Posterior cingulate gyrus (tissue), 11 donors: ENCODE data around the gene RIBC2.
"Not testable (repeated sequence)": the region's sequence is repeated elsewhere in the genome, so short reads cannot be mapped to it uniquely, and the experiment has no call there.

Experiments
- DNase-seq, 10 donors: peaks; one replicate each; pipeline versions ENCODE4 v3.0.0 to v3.0.0-alpha.2; 2020 to 2021; ENCODE audit warnings: mixed read lengths in 3 of 10
- intact Hi-C: fragments of 100-400 bp; cut with DNase I; formaldehyde crosslinking; loops from one replicate; pipeline ENCODE4 v1.15.1; 2023

The RIBC2 gene, protein sequence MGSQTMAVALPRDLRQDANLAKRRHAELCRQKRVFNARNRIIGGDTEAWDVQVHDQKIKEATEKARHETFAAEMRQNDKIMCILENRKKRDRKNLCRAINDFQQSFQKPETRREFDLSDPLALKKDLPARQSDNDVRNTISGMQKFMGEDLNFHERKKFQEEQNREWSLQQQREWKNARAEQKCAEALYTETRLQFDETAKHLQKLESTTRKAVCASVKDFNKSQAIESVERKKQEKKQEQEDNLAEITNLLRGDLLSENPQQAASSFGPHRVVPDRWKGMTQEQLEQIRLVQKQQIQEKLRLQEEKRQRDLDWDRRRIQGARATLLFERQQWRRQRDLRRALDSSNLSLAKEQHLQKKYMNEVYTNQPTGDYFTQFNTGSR

GRCh38 chr22:45413368-45414211 lies at the start of gene RIBC2, which contains the start of gene SMC1B:
TSS of gene RIBC2 (plus strand) at chr22:45413693. CDS start at chr22:45413887, 194 bp downstream.
TSS of gene SMC1B (minus strand) at chr22:45413599. CDS start at chr22:45413567, 32 bp downstream.
- intact Hi-C loops: no loop called here
- DNase-seq: peak in 9 of 10 donors; percentile 23 to 90 (median 64)

DNA sequence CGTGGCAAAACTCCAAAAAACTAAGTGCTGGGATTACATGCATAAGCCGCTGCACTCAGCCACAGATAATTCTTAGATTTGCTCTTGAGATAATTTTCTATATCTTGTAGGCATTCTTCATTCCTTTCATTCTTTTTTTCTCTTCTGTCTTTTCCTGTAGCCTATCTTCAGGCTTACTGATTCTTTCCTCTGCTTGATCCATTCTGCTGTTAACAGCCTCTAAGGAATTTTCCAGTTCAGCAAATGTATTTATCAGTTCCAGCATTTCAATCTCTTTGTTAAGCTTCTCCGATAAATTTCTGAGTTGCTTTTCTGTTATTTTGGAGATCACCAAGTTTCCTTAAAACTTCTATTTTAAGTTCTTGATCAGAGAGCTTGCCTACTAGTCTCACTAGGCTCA lies 46.8 kb upstream of the RIBC2 start:
- no peak for DNase-seq
- intact Hi-C loops: no loop called here

DNA sequence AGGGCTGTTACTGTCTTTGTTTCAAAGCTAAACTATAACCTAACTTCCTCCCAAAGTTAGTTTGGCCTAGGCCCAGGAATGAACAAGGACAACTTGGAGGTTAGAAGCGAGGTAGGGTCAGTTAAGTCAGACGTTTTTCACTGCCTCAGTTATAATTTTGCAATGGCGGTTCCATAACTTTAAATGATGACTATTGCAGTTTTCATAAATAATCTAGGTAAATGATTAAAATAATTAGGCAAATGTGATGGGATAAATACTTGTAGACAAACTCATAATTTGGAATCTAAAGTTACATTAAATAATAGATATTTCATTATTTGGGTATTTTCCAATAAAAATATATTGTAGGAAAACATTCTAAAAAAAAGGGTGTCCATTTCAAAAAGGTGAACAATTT lies 39.9 kb upstream of the RIBC2 start:
- DNase-seq, intact Hi-C loops: not testable (repeated sequence)

GRCh38 chr22:45376009-45376408 lies 37.5 kb upstream of the RIBC2 start:
- no peak for DNase-seq
- intact Hi-C loops: no loop called here

GRCh38 chr22:45376703-45377102 lies 36.8 kb upstream of the RIBC2 start:
- intact Hi-C loops: no loop called here
- no peak for DNase-seq

GRCh38 chr22:45381348-45381747 lies 32.1 kb upstream of the RIBC2 start:
- DNase-seq: no peak
- intact Hi-C loops: no loop called here

DNA sequence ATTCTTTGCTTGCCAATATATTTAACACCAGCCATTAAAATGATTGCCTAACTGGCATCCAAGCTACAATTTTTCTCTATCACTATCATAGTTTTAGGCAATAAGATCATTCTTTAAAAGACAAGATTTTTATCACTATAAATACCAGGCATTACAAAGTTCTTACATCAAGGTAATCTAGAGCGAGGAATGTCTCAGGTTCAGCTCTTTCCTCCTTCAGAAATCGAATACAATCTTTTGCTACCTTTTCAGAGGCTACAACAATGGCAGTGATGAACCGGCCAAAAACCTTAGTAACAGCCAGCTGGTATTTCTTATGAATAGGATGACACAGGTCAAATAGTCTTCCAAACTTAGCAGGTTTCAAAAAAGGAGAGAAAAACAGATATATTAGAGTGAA lies 23.9 kb upstream of the RIBC2 start:
- intact Hi-C loops: no loop called here
- DNase-seq: no peak

DNA sequence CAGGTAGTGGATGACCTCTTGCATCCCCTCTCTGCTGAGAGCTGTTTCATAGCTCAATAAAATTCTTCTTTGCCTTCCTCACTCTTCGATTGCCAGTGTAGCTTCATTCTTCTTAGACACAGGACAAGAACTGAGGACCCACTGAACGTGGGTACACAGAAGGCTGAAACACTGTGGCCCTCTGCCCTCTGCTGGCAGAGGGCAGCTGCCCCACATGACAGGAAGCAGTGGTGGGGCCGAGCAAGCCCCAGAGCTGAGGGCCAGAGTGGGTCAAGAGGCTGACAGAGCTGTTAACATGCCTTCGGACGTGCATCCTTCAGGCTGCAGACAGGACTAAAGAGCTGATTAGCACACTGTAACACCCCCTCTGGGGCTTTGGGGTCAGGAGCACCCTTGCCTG lies 15.7 kb upstream of the RIBC2 start:
- intact Hi-C loops: no loop called here
- DNase-seq: no peak

GRCh38 chr22:45398214-45398613 lies 15.3 kb upstream of the RIBC2 start:
- intact Hi-C loops: no loop called here
- no peak for DNase-seq

- intact Hi-C loops: no loop called here
- no peak for DNase-seq
Observed at GRCh38 chr22:45399712-45400445, 13.6 kb upstream of the RIBC2 start.

GRCh38 chr22:45402466-45402985 lies 11.0 kb upstream of the RIBC2 start:
- no peak for DNase-seq
- intact Hi-C loops: no loop called here

- no peak for DNase-seq
- intact Hi-C loops: no loop called here
Observed at GRCh38 chr22:45407793-45408192, 5.7 kb upstream of the RIBC2 start.

DNA sequence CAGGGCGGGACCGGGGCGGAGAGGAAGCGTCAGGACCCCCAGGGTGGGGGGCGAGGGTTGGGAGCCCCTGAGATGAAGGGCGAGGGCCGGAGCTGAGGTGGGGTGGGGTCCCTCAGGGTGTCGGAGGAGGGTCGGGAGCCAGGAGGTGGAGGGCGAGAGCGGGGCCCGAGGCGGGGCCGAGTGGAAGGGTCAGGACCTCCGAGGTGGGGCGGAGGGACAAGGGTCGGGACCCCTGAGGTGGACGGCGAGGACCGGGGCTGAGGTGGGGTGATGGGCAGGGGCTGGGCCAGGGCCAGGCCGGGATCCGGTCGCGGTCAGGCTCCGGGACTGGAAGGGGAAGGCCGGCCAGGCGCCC lies 503 bp upstream of the RIBC2 start:
- no peak for DNase-seq
- intact Hi-C loops: no loop called here

DNA sequence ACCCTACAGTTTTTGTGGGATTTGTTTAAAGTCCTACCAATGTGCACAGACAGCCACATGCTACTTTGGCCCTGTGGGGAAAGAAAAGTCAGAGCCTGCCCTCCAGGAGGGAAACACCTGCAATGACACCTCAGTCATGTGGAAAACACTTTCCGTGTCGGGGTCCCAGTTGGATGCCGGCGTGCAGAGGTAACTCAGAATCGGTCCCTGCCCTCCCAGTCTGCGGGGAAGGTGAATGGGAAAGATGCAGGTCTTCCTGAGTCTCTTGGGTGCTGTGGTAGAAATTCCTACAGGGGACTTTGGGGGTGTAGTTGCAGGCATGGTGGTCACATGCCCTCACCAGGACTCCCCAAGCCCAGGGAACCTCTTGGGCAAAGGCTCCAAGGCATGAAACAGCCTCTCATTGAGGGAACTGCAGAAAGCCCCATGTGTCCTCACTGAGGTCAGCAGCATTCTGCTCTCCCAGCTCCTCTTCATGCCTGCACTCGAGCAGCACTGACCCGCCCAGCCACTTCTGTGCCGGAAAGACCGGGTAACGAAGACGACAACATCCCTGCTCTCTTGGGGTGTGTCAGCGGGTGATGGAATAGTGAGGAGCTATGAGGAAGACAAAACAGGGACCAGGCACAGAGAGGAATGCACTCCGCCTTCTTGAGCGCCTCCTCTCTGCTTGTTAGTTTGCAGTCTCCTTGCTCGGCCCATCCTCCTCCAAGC lies 4.7 kb downstream of the RIBC2 start:
- intact Hi-C loops: no loop called here
- peak in 1 of 10 donors; percentile 54 for DNase-seq

- peak in 1 of 10 donors; percentile 36 for DNase-seq
- intact Hi-C loops: no loop called here
Observed at GRCh38 chr22:45418770-45419138, 5.3 kb downstream of the RIBC2 start.

DNA sequence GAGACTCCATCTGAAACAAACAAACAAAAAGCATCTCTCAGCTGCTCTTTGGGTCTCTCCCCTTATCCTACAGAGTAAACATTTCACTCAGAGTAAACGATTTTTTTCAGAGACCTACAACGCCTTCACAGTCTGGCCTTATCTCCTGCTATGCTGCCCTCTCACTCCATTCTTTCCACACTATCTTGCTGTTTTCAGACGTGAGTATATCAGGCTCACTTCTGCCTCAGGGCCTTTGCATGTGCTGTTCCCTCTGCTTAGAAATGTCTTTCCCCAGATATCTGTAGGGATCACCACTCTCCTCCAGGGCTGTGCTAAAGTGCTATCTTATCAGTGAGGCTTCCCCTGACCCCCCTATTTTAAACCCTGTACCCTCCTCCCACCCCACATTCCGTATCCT lies 6.5 kb downstream of the RIBC2 start:
- intact Hi-C loops: no loop called here
- no peak for DNase-seq

DNA sequence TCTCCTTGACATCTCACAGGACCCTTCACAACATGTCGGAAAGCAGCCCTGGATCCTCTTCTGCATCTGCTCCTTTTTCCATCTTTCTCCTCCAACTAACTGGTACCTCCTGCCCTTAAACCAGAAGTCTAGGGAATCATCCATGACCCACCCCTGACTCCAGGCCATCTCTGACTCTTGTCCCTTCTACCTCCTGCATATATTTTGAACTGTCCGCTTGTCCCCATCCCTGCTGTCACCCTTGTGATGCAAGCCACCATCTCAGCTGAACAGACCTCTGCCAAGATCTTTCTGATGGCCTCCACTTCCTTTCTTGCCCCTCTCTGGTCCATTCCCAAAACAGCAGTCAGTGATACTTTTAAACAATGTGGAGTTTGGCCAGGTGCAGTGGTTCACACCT lies 7.0 kb downstream of the RIBC2 start:
- DNase-seq: peak in 1 of 10 donors; percentile 16
- intact Hi-C loops: no loop called here

GRCh38 chr22:45421349-45422055 lies 8.0 kb downstream of the RIBC2 start:
- intact Hi-C loops: no loop called here
- DNase-seq: no peak

DNA sequence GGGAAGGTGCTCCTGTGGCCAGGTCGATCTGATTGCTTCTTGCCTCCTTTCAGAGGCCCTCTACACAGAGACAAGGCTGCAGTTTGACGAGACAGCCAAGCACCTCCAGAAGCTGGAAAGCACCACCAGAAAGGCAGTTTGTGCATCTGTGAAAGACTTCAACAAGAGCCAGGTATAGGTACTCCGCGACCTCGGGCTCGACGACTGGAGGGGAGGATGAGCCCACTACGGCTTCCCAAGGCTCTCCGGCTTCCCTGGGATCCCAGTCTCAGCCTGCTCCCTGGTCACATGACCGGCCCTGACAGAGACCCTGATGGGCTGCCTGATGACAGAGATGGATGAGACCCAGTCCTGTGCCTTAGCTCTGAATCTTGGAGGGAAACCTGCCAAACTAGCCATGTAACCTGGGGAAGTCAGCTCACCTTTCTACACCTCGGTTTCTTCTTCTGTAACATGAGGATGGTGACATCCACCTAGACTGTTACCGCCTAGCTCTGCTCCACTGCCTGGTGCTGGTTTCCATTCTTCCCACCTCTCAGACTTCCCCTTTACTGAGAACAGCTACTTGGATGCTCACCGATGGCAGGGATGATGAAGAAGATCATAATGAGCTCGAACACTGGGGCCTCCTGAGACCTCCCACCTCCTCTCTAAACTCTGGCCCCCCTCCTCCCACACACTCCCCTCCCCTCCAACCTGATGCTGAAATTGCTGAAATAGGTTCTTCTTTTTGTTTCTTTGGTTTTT lies 8.9 kb downstream of the RIBC2 start:
- intact Hi-C loops: no loop called here
- DNase-seq: peak in 2 of 10 donors; percentile 42 to 67
